T-helper 9 cell (primary cell): Measurements from ENCODE around the gene DTWD1.
"Not testable (repeated sequence)": the region's sequence is repeated elsewhere in the genome, so short reads cannot be mapped to it uniquely, and the experiment has no call there.

ENCODE experiments used
- DNase-seq: peaks from one replicate; pipeline ENCODE4 v3.0.0-alpha.2; 2020

The DTWD1 gene

GRCh38 chr15:49646891-49647290 is 26.0 kb downstream of the DTWD1 start:
- DNase-seq: no peak

- no peak for DNase-seq
Observed at GRCh38 chr15:49649987-49650386, 29.1 kb downstream of the DTWD1 start.

GRCh38 chr15:49650676-49651075 is 29.8 kb downstream of the DTWD1 start:
- no peak for DNase-seq

- DNase-seq: no peak
Observed at GRCh38 chr15:49652922-49653321, 32.1 kb downstream of the DTWD1 start.

GRCh38 chr15:49656734-49657133 is 35.9 kb downstream of the DTWD1 start:
- no peak for DNase-seq

- no peak for DNase-seq
Observed at GRCh38 chr15:49664716-49665115, 43.9 kb downstream of the DTWD1 start.

GRCh38 chr15:49666486-49666885 is 45.6 kb downstream of the DTWD1 start:
- not testable (repeated sequence) for DNase-seq

- no peak for DNase-seq
Observed at GRCh38 chr15:49669288-49669687, 48.4 kb downstream of the DTWD1 start.

GRCh38 chr15:49673861-49674260 is 53.0 kb downstream of the DTWD1 start:
- no peak for DNase-seq

- DNase-seq: no peak
Observed at GRCh38 chr15:49674370-49674769, 53.5 kb downstream of the DTWD1 start.

- DNase-seq: no peak
Observed at GRCh38 chr15:49675041-49675440, 54.2 kb downstream of the DTWD1 start.

- no peak for DNase-seq
Observed at GRCh38 chr15:49678655-49679054, 57.8 kb downstream of the DTWD1 start.

- DNase-seq: no peak
Observed at GRCh38 chr15:49686599-49686998, 65.8 kb downstream of the DTWD1 start.

- no peak for DNase-seq
Observed at GRCh38 chr15:49688135-49688790, 67.4 kb downstream of the DTWD1 start.

GRCh38 chr15:49692514-49693090 is 71.8 kb downstream of the DTWD1 start:
- DNase-seq: no peak

- no peak for DNase-seq
Observed at GRCh38 chr15:49693498-49693897, 72.7 kb downstream of the DTWD1 start.

- no peak for DNase-seq
Observed at GRCh38 chr15:49696433-49696832, 75.6 kb downstream of the DTWD1 start.

GRCh38 chr15:49697121-49697520 is 76.3 kb downstream of the DTWD1 start:
- DNase-seq: no peak

- DNase-seq: not testable (repeated sequence)
Observed at GRCh38 chr15:49702982-49703381, 82.1 kb downstream of the DTWD1 start.
